HCT116 (cell line): ENCODE results near the gene NECAB3.

ENCODE experiments used
- ELF1 ChIP-seq: IDR thresholded peaks from 2 replicates; pipeline ENCODE4 v1.6.1; 2012; ENCODE audit warnings: low read depth, borderline replicate concordance
- EZH2 ChIP-seq: fragments of 200-600 bp; sonication (generic); IDR thresholded peaks from 2 replicates; pipeline ENCODE4 v1.6.1; 2017; ENCODE audit warnings: antibody characterized with exemption, mixed run types
- EZH2phosphoT487 ChIP-seq: fragments of 200-600 bp; IDR thresholded peaks from 2 replicates; pipeline ENCODE4 v1.6.1; 2018; ENCODE audit warnings: antibody characterized with exemption, borderline replicate concordance
- POLR2A ChIP-seq: IDR thresholded peaks from 2 replicates; pipeline ENCODE4 v1.7.0; 2011; ENCODE audit warnings: borderline replicate concordance; ENCODE audit not compliant: insufficient read depth, insufficient read length; ENCODE audit errors: extremely low read depth
- POLR2AphosphoS5 ChIP-seq: IDR thresholded peaks from 2 replicates; pipeline ENCODE4 v1.6.1; 2011; ENCODE audit warnings: mild to moderate bottlenecking, low read depth, low read length, moderate library complexity
- RAD21 ChIP-seq: IDR thresholded peaks from 2 replicates; pipeline ENCODE4 v1.6.1; 2012; ENCODE audit warnings: low read depth, mild to moderate bottlenecking
- SIN3A ChIP-seq: IDR thresholded peaks from 2 replicates; pipeline ENCODE4 v1.6.1; 2012; ENCODE audit warnings: low read depth
- SP1 ChIP-seq: IDR thresholded peaks from 2 replicates; pipeline ENCODE4 v1.6.1; 2012; ENCODE audit warnings: low read depth
- SRF ChIP-seq: IDR thresholded peaks from 2 replicates; pipeline ENCODE4 v1.6.1; 2012; ENCODE audit warnings: low read depth
- TCF7L2 ChIP-seq: IDR thresholded peaks from 2 replicates; pipeline ENCODE4 v1.7.0; 2011; ENCODE audit warnings: borderline replicate concordance, inconsistent platforms; ENCODE audit not compliant: insufficient read depth, insufficient read length; ENCODE audit errors: extremely low read depth
- ZNF274 ChIP-seq: fragments of 200-500 bp; sonication (Bioruptor generic); IDR thresholded peaks from 2 replicates; pipeline ENCODE4 v1.6.1; 2014; ENCODE audit warnings: mild to moderate bottlenecking, low read depth, low read length, inconsistent platforms
- TF ChIP-seq, protein P1 (sequence below), 3 experiments: fragments of 200-600 bp in 1 of 3; sonication (generic) in 1 of 3; IDR thresholded peaks in 2 of 3; conservative IDR thresholded peaks in 1 of 3; 2 replicates each; pipeline ENCODE4 v1.5.1; 2012 to 2017; ENCODE audit warnings: low read depth in 2 of 3, low read length in 2 of 3, antibody characterized with exemption in 1 of 3, borderline replicate concordance in 1 of 3, control low read depth in 1 of 3, mild to moderate bottlenecking in 1 of 3, mixed read lengths in 1 of 3, mixed run types in 1 of 3, moderate library complexity in 1 of 3; ENCODE audit not compliant: insufficient read depth in 1 of 3
- TF ChIP-seq, protein P2 (sequence below): IDR thresholded peaks from 2 replicates; pipeline ENCODE4 v1.6.1; 2012; ENCODE audit warnings: low read depth
- TF ChIP-seq, protein P3 (sequence below): IDR thresholded peaks from 2 replicates; pipeline ENCODE4 v1.6.1; 2012

DNA sequence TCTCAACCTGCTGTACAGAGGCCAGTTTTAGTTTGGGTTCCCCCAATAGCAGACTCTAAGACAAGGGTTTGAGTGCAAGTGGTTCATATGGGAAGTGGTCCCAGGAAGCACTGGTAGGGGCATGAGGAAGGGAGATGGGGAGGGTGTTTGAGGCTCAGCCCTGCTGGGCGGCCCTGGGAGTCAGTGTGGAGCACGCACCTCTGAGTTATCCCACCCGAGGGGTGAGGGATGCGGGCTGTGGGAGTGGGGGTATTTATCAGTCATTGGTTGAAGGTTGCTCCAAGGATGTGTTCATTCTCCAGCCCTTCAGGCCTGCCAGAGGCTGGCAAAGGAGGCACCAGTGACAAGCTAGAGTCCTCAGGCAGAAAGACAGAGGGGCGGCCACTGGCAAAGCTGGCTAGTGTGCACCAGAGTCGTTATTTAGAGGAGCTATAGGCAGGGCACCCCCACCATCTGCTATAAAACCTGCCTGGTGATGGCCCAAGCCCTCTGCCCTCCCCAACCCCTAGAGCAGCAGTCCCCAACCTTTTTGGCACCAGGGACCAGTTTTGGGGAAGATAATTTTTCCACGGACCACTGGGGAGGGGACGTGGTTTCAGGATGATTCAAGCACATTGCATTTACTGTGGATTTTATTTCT is 29.4 kb upstream of the NECAB3 start:
- TF ChIP-seq, protein P1, sequence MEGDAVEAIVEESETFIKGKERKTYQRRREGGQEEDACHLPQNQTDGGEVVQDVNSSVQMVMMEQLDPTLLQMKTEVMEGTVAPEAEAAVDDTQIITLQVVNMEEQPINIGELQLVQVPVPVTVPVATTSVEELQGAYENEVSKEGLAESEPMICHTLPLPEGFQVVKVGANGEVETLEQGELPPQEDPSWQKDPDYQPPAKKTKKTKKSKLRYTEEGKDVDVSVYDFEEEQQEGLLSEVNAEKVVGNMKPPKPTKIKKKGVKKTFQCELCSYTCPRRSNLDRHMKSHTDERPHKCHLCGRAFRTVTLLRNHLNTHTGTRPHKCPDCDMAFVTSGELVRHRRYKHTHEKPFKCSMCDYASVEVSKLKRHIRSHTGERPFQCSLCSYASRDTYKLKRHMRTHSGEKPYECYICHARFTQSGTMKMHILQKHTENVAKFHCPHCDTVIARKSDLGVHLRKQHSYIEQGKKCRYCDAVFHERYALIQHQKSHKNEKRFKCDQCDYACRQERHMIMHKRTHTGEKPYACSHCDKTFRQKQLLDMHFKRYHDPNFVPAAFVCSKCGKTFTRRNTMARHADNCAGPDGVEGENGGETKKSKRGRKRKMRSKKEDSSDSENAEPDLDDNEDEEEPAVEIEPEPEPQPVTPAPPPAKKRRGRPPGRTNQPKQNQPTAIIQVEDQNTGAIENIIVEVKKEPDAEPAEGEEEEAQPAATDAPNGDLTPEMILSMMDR (IDR thresholded peaks at IDR 0.05 in 2 of 3, conservative IDR thresholded peaks at IDR 0.05 in 1 of 3; ENCODE audit: borderline replicate concordance in 1 of 3, insufficient read depth in 1 of 3, low read depth in 2 of 3, low read length in 2 of 3) = no peak
- TF ChIP-seq ZNF274 (no peak), SIN3A (no peak), TCF7L2 (no peak), ELF1 (no peak), POLR2AphosphoS5 (no peak), EZH2 (no peak), POLR2A (no peak), SRF (no peak), EZH2phosphoT487 (no peak), SP1 (no peak), RAD21 (no peak)
- TF ChIP-seq, protein P2, sequence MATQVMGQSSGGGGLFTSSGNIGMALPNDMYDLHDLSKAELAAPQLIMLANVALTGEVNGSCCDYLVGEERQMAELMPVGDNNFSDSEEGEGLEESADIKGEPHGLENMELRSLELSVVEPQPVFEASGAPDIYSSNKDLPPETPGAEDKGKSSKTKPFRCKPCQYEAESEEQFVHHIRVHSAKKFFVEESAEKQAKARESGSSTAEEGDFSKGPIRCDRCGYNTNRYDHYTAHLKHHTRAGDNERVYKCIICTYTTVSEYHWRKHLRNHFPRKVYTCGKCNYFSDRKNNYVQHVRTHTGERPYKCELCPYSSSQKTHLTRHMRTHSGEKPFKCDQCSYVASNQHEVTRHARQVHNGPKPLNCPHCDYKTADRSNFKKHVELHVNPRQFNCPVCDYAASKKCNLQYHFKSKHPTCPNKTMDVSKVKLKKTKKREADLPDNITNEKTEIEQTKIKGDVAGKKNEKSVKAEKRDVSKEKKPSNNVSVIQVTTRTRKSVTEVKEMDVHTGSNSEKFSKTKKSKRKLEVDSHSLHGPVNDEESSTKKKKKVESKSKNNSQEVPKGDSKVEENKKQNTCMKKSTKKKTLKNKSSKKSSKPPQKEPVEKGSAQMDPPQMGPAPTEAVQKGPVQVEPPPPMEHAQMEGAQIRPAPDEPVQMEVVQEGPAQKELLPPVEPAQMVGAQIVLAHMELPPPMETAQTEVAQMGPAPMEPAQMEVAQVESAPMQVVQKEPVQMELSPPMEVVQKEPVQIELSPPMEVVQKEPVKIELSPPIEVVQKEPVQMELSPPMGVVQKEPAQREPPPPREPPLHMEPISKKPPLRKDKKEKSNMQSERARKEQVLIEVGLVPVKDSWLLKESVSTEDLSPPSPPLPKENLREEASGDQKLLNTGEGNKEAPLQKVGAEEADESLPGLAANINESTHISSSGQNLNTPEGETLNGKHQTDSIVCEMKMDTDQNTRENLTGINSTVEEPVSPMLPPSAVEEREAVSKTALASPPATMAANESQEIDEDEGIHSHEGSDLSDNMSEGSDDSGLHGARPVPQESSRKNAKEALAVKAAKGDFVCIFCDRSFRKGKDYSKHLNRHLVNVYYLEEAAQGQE = no peak
- TF ChIP-seq, protein P3, sequence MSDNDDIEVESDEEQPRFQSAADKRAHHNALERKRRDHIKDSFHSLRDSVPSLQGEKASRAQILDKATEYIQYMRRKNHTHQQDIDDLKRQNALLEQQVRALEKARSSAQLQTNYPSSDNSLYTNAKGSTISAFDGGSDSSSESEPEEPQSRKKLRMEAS = no peak
